Epithelial cell of proximal tubule (primary cell): Measurements from ENCODE around the gene CAMKMT. TPM values are rescaled to one million over a fixed set of nuclear protein-coding genes. Genes with fewer than 3 reads are reported as not detected.

ENCODE experiments used
- DNase-seq: peaks from one replicate; pipeline ENCODE4 v3.0.0-alpha.2; 2011; ENCODE audit warnings: low read depth
- H3K4me3 ChIP-seq: 2 replicates; pipeline ENCODE4 v1.5.1; 2011; ENCODE audit warnings: low read depth, mild to moderate bottlenecking, low read length
- total RNA-seq: library from RNA; depleted of rRNA; stranded (reverse); fragments of >200 nt; gene quantifications from 2 replicates; pipeline ENCODE4 v1.2.3, GENCODE V29; 2015
- TF ChIP-seq, protein P1 (sequence below): conservative IDR thresholded peaks from 2 replicates; pipeline ENCODE4 v1.5.1; 2012; ENCODE audit warnings: low read depth, mild to moderate bottlenecking, low read length

Gene CAMKMT
- total RNA-seq, 1 donor from 2014 or later = 2.4 TPM

DNA sequence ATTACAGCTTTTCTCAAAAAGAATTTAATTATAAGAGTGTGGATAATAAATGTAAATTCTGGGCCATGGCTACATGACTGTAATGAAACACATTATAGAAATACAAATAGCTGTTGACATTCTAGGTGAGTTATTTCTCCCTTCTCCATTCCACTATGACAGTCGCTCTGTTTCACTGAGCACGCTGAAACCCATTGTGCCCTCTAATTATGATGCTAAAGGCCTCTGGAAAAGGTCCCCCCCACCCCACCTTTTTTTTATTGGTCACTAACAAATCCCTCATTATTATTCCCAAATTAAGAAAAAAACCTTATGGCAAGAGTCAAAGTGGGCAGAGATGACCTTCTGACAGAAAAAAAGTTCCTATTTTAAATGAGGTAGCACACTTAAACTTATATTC, 294.7 kb downstream of the CAMKMT start:
- H3K4me3 ChIP-seq = no peak overlapping the region
- DNase-seq = no peak
- TF ChIP-seq, protein P1, sequence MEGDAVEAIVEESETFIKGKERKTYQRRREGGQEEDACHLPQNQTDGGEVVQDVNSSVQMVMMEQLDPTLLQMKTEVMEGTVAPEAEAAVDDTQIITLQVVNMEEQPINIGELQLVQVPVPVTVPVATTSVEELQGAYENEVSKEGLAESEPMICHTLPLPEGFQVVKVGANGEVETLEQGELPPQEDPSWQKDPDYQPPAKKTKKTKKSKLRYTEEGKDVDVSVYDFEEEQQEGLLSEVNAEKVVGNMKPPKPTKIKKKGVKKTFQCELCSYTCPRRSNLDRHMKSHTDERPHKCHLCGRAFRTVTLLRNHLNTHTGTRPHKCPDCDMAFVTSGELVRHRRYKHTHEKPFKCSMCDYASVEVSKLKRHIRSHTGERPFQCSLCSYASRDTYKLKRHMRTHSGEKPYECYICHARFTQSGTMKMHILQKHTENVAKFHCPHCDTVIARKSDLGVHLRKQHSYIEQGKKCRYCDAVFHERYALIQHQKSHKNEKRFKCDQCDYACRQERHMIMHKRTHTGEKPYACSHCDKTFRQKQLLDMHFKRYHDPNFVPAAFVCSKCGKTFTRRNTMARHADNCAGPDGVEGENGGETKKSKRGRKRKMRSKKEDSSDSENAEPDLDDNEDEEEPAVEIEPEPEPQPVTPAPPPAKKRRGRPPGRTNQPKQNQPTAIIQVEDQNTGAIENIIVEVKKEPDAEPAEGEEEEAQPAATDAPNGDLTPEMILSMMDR = no peak

DNA sequence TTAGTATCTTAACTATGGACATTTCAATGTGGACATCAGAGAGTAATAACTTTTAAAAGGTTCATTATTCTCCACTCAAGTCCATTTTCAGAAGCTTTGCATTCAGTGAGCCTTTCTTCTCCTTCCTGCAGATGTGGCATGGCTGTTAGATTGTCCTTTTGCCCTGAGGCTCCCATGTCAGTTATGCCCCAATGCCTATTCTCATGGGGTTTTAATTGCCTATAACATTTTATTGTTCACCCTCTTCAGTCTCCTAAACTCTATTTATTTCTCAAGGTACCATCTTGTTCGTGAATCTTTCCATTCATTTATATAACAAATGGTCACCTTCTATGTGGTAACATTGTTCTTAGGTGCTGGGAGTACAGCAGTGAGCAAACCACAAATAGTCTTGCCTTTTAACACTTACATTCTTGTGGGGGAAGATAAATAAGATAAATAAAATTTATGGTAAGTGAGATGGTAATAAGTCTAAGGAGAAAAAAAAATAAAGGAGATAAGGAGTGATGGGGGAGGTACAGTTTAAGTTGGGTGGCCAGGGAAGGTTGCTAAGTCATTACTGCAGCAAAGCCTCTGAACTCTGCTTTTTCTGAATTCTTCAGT, 301.8 kb downstream of the CAMKMT start:
- no peak for DNase-seq
- no peak overlapping the region for H3K4me3 ChIP-seq
- TF ChIP-seq, protein P1 = no peak

DNA sequence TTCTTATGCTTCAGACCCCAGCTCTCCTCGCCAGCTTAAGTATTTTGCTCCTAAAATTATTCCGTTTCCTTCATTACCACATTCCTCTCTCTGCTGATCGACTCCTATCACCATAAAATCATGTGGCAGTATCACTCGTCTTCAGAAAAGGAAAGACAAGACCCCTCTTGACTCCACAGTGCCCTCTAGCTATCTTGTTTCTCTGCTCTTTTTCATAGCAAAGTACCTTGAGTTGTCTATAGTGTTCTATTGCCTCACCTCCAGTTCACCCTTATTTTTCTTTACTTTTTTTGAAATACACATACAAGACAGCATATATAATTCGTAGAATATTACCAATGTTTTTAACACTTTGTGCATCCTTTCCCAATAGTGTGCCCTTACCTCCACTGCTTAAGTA, 306.6 kb downstream of the CAMKMT start:
- TF ChIP-seq, protein P1 = peak; percentile 39
- H3K4me3 ChIP-seq = no peak overlapping the region
- no peak for DNase-seq

DNA sequence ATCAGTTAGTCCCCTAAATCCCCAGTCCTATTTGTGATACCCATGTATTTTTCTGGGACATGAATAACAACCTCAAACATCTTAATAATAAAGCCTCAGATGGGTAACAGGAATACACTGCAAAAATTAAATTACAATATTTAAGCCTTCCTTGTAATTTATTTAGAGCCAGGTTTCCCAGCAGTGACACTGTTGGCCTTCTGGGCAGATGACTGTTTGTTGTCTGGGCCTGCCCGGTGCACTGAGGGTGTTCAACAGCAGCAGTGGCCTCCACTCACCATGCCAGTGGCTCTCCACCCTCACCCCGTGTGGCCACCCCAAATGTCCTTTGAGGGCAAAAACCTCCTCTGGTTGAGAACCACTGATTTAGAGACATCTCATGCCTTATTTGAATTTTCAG, 309.5 kb downstream of the CAMKMT start:
- TF ChIP-seq, protein P1 = no peak
- no peak for DNase-seq
- no peak overlapping the region for H3K4me3 ChIP-seq

DNA sequence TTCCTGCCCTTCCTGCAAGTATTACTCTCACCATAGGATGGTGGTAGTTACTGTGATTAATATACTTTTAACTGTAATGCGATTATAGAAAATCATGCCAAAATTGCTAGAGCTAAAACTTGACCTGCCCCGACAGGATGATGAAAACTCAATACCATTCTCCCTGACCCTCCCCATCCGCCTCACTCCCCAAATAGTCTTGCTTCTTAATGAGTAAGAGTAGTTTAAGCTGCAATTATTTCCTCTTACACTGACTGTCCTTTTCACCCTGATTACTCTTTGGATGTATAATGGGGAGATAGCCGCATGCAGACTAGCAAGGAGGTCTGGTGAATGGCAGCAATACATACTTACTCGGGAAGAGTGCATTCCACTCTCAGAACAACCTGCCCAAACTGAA, 310.2 kb downstream of the CAMKMT start:
- TF ChIP-seq, protein P1 = no peak
- no peak overlapping the region for H3K4me3 ChIP-seq
- DNase-seq = no peak

DNA sequence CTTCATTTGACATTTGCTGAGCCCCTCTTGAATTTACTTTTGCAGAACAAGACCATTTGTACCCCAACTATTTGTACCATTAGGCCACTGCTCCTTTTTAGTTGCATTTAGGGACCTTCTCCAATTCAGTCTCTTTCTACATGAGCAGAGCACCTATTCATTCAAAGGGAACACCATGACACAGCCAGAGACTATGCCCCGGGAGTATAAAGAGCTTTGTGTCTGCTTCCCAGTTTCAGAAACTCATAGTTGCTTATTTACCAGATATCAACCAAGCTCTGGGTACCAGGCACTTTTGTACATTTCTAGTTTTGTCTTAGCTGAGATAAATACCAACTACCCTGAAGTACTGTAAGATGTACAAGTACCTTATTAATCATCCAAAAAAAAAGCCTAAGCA, 310.7 kb downstream of the CAMKMT start:
- TF ChIP-seq, protein P1 = no peak
- H3K4me3 ChIP-seq = no peak overlapping the region
- DNase-seq = no peak
